RPMI8226 (cell line): ENCODE results near the gene ZNF418.
"Not testable (repeated sequence)": the region's sequence is repeated elsewhere in the genome, so short reads cannot be mapped to it uniquely, and the experiment has no call there.

Experiments used
- DNase-seq: peaks from one replicate; pipeline ENCODE4 v3.0.0-alpha.2; 2015

ZNF418 gene

GRCh38 chr19:57934820-57935665, at the start of gene ZNF418:
Gene ZNF418 (minus strand): TSS chr19:57935402. CDS start chr19:57933822, 1,580 bp downstream.
- DNase-seq, result peak; percentile 54

- DNase-seq, result no peak
These were observed 43.5 kb upstream of the ZNF418 start for GRCh38 chr19:57978586-57979289.

GRCh38 chr19:57974434-57974833, 39.2 kb upstream of the ZNF418 start, which contains the start of gene C19orf18:
Gene C19orf18 (minus strand): TSS chr19:57974534. CDS start chr19:57974432, 102 bp downstream.
- no peak for DNase-seq

- no peak for DNase-seq
These were observed 29.6 kb upstream of the ZNF418 start for GRCh38 chr19:57964761-57965160.

- no peak for DNase-seq
These were observed 26.6 kb upstream of the ZNF418 start for GRCh38 chr19:57961785-57962184.

GRCh38 chr19:57954996-57955395, 19.8 kb upstream of the ZNF418 start:
- DNase-seq, result no peak

GRCh38 chr19:57949702-57950101, 14.5 kb upstream of the ZNF418 start:
- DNase-seq, result no peak

GRCh38 chr19:57949296-57949695, 14.1 kb upstream of the ZNF418 start:
- no peak for DNase-seq

- peak; percentile 98 for DNase-seq
These were observed 12.4 kb upstream of the ZNF418 start, which contains the start of gene ZNF256 for GRCh38 chr19:57947419-57948134. Gene ZNF256 (minus strand): TSS chr19:57947706. CDS start chr19:57947474, 232 bp downstream.

- DNase-seq, result no peak
These were observed 11.9 kb upstream of the ZNF418 start for GRCh38 chr19:57947088-57947418.

GRCh38 chr19:57946316-57946715, 11.1 kb upstream of the ZNF418 start:
- DNase-seq, result no peak

- no peak for DNase-seq
These were observed 6.4 kb upstream of the ZNF418 start for GRCh38 chr19:57941593-57941992.

GRCh38 chr19:57935731-57936130, 529 bp upstream of the ZNF418 start:
- DNase-seq, result no peak

GRCh38 chr19:57927587-57927986, 7.6 kb downstream of the ZNF418 start:
- DNase-seq, result no peak

GRCh38 chr19:57916168-57916995, 18.8 kb downstream of the ZNF418 start, which contains the start of gene ZNF417:
Gene ZNF417 (minus strand): TSS chr19:57916592. CDS start chr19:57916411, 181 bp downstream.
- peak; percentile 95 for DNase-seq

- no peak for DNase-seq
These were observed 20.7 kb downstream of the ZNF418 start for GRCh38 chr19:57914531-57914930.

GRCh38 chr19:57907394-57907793, 27.8 kb downstream of the ZNF418 start:
- DNase-seq, result no peak

GRCh38 chr19:57905258-57905657, 29.9 kb downstream of the ZNF418 start:
- no peak for DNase-seq

GRCh38 chr19:57903618-57904184, 31.5 kb downstream of the ZNF418 start:
- no peak for DNase-seq

GRCh38 chr19:57900311-57900710, 34.9 kb downstream of the ZNF418 start:
- no peak for DNase-seq

GRCh38 chr19:57890706-57891105, 44.5 kb downstream of the ZNF418 start:
- not testable (repeated sequence) for DNase-seq
